HG03342 (cell line): ENCODE data around the gene CACNA1C.

ENCODE experiments used
- ATAC-seq: cut with Tn5 transposase; IDR thresholded peaks from one replicate; pipeline ENCODE4 v1.9.1; 2021; ENCODE audit warnings: mild to moderate bottlenecking, moderate library complexity; ENCODE audit not compliant: unreplicated experiment

CACNA1C gene

GRCh38 chr12:2306735-2307134, 253.9 kb downstream of the CACNA1C start:
- ATAC-seq, result no peak

GRCh38 chr12:2307550-2307949, 254.8 kb downstream of the CACNA1C start:
- ATAC-seq, result no peak

GRCh38 chr12:2309647-2310046, 256.9 kb downstream of the CACNA1C start:
- ATAC-seq, result no peak

GRCh38 chr12:2311020-2311778, 258.4 kb downstream of the CACNA1C start:
- ATAC-seq, result no peak

- ATAC-seq, result no peak
Observed at GRCh38 chr12:2312175-2312574, 259.4 kb downstream of the CACNA1C start.

- no peak for ATAC-seq
Observed at GRCh38 chr12:2312770-2313169, 260.0 kb downstream of the CACNA1C start.

- no peak for ATAC-seq
Observed at GRCh38 chr12:2314492-2314891, 261.7 kb downstream of the CACNA1C start.

GRCh38 chr12:2317772-2318171, 265.0 kb downstream of the CACNA1C start:
- ATAC-seq, result no peak

- ATAC-seq, result no peak
Observed at GRCh38 chr12:2318286-2318685, 265.5 kb downstream of the CACNA1C start.

- no peak for ATAC-seq
Observed at GRCh38 chr12:2319136-2319535, 266.3 kb downstream of the CACNA1C start.

- ATAC-seq, result no peak
Observed at GRCh38 chr12:2319737-2320506, 267.1 kb downstream of the CACNA1C start.

GRCh38 chr12:2320841-2321240, 268.1 kb downstream of the CACNA1C start:
- no peak for ATAC-seq

- ATAC-seq, result no peak
Observed at GRCh38 chr12:2322554-2323120, 269.9 kb downstream of the CACNA1C start.

GRCh38 chr12:2323532-2324255, 270.9 kb downstream of the CACNA1C start:
- ATAC-seq, result no peak

- no peak for ATAC-seq
Observed at GRCh38 chr12:2324387-2324786, 271.6 kb downstream of the CACNA1C start.

- ATAC-seq, result no peak
Observed at GRCh38 chr12:2325519-2325918, 272.7 kb downstream of the CACNA1C start.

GRCh38 chr12:2326470-2326869, 273.7 kb downstream of the CACNA1C start:
- no peak for ATAC-seq

GRCh38 chr12:2328661-2329060, 275.9 kb downstream of the CACNA1C start:
- no peak for ATAC-seq

GRCh38 chr12:2329661-2330210, 276.9 kb downstream of the CACNA1C start:
- no peak for ATAC-seq

- ATAC-seq, result no peak
Observed at GRCh38 chr12:2332236-2332635, 279.4 kb downstream of the CACNA1C start.

GRCh38 chr12:2332947-2333346, 280.2 kb downstream of the CACNA1C start:
- ATAC-seq, result no peak
